ENCODE measurements around the gene UBE3D.
"Not testable (repeated sequence)": the region's sequence is repeated elsewhere in the genome, so short reads cannot be mapped to it uniquely, and the experiment has no call there.

Gene UBE3D

DNA sequence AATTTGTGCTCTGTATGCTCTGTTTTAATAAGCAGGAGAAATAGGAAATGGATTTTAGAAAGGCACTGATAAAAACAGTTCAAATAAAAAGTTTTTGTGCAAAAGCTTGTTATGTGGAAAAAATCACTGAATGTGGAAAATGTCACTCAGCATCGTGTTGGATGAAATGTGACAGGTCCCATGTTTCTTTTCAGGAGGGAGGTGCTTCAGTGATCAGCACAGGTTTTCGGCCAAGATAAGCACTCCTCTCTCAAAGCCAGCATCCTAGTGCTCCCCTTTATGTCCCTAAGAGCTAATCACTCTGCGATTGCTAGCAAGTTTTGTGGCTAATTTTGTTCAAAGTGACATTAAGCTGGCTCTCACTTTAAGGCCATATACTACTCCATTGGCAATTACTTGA is 12.0 kb downstream of the UBE3D start:
- DNase-seq = no peak

- no peak for DNase-seq
Observed at GRCh38 chr6:83051377-83052172, 14.1 kb downstream of the UBE3D start.

- DNase-seq = no peak
Observed at GRCh38 chr6:83047065-83047754, 18.4 kb downstream of the UBE3D start.

DNA sequence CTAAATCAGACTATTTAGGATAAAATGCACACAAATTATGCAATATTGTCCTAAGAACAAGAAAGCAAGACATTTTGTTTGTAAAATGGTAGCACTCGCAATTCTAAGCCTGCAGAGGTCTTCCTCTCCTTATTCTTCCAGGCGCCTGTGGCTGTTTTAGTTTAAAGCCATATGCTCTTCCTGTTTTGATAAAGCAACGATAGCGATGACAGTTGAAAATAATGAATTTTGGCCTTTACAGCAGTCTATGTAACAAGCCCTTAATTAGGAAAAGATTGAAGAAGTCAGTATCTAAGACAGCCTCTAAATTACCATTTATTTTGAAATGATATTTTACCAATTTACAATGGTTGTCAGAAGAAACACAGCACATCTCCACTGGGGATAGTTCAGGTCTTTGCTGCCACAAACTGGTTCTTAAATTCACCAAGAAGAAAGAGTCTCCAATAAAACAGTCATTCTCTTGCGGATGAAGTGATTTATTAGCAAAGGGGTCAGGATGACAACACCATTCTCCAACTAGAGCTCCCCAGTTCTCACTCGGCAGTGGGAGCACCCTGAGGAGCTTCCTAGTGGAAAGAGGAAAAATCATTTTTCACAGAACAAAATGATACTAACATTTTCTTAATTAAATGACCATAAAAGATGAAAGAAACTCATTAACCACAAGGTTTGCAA is 21.4 kb downstream of the UBE3D start:
- no peak for DNase-seq

- no peak for DNase-seq
Observed at GRCh38 chr6:83042467-83043053, 23.1 kb downstream of the UBE3D start.

DNA sequence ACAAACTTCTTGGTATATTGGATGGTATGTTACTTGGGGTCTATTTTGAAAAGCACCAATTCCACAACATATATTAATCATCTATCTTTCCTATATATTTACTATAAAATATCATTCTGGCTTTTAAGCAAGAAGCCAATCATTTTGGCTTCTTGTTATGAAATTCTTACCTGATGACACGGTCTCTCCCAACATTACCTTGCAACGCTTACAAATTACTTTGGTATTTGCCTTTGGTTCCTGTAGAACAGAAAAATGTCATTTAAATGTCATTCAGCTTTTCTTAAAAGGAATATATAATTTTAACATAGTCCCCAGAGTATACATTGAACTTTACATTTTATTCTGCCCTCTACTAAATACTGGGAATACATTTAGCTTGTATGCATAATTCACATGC is 27.4 kb downstream of the UBE3D start:
- no peak for DNase-seq

DNA sequence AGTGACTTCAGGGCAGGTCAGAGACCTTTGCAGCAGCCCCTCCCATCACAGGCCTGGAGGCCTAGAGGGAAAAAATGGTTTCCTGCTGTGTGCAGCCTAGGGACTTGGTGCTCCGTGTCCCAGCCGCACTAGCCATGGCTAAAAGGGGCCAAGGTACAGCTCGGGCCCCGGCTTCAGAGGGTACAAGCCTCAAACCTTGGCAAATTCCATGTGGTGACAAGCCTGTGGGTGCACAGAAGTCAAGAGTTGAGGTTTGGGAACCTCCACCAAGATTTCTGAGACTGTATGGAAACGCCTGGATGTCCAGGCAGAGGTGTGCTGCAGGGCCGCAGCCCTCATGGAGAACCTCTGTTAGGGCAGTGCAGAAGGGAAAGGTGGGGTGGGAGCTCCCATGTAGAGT is 34.0 kb downstream of the UBE3D start:
- DNase-seq = no peak

DNA sequence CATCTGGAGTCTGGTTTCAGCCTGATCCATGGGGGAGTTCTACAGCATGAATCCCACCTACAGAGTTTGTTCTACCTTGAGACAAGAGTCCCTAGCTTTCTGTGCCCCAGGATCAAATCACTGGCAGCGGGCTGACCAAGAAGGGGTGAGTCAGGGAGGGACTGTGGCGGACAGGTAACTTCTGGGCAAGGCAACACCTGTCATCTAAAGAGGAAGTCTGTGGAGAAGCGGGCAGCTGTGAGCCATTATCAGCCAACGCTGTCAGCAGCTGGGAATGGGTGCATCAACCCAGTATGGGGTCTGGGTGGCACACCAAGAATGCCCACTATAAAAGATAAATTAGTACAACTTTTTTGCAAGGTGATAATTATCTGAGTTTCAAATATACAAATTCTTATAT is 45.9 kb downstream of the UBE3D start:
- no peak for DNase-seq

- DNase-seq = not testable (repeated sequence)
Observed at GRCh38 chr6:83011131-83011530, 54.5 kb downstream of the UBE3D start.

DNA sequence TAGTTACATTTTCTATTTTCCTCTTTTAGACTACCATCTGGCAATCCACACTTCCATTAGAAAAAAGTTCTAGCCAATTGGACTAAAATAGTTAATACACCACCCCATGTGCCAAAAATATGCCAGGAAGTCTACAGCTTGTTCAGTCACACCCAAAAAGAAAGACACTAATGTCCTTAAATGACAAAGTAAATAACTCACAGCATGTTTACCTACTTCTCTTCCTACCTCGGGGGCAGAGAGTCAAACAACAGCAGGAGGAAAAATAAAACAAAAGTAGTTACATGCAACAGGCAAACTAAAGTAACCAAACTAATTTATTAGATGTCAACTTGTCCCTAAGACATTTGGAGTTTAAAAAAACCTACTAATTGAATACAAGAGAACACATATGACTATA is 57.0 kb downstream of the UBE3D start:
- no peak for DNase-seq

DNA sequence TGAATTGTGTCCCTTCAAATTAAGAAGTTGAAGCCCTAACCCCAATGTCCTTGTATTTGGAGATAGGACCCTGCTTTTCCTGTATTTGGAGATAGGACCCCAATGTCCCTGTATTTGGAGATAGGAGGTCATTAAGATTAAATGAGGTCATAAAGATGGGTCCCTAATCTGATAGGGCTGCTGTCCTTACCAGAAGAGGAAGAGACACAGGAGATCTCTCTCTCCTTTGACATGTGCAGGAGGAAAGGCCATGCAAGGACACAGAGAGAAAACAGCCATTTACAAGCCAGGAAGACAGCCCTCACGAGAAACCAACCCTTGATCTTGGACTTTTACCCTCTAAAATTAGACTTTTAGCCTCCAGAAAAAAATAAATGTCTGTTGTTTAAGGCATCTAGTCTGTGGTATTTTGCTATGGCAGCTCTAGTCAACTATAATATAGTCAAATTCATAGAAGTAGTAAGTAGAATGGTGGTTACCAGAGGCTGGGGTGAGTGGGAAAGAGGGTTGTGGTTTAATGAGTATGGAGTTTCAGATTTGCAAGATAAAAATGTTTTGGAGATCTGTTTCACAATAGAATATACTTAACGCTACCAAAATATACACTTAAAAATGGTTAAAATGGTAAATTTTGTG is 59.3 kb downstream of the UBE3D start:
- DNase-seq = no peak

DNA sequence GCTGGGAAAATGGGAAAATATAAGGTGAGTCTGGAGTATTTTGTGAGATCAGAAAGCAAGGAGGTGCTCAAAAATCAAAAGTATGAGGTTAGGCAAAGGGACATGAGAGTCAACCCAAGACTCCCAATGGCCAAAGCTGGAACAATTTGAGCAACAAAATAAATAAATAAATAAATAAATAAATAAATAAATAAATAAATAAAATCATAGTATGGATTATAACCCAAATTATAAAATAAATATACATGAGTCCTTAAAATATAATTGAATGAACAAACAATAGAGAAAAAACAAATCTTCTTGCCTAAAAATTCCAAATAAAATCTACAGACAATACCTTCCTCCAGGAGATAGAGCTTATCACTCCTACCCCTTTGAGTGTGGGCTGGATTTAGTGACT is 69.5 kb downstream of the UBE3D start:
- no peak for DNase-seq

GRCh38 chr6:82995066-82995465 is 70.6 kb downstream of the UBE3D start:
- DNase-seq = no peak

DNA sequence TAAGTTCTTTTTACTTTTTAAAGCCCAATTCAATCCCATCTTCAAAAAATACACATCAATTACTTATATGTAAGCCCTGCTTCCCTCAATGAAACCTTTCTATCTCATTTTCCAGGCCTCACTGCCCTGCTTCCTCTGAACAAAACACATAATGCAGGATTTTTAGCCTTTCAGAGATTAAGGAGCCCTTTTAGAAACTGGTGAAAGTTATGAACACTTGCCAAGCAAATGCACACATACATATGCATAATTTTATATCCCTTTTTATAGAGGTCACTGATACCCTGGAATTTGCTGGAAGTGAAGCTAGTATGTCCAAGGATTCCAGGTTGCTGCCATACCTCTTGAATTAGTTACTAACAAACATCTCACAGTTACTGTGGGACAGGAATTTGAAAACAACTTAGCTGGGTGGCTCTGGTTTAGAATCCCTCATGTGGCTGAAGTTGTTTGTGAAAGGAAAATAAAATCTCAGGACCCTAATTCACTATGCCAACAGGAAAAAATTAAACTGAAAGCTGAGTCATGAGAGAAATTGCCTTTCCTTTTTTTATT is 75.8 kb downstream of the UBE3D start:
- no peak for DNase-seq

DNA sequence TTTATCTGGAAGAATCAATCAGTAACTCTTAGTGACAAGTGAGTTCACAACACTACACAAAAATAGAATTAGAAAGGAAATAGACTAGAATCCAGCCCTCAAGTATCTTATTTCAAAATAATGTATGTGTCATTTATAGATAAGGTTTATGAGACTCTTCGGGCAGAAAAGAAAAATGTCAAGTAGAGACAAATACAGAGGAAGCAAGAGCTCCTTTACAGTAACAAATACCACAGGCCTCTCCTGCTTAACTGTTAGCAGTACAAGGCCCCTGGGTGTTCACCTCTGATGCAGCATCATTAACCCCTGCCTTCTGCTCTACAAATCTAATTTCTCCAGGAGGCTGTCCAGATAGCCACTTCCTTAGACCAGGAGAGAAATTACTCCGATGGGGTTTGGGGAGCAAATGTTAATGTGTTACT is 76.7 kb downstream of the UBE3D start:
- DNase-seq = no peak

GRCh38 chr6:82987951-82988350 is 77.7 kb downstream of the UBE3D start:
- DNase-seq = no peak

GRCh38 chr6:82987416-82987815 is 78.2 kb downstream of the UBE3D start:
- DNase-seq = no peak

- DNase-seq = no peak
Observed at GRCh38 chr6:82984720-82985119, 80.9 kb downstream of the UBE3D start.

DNA sequence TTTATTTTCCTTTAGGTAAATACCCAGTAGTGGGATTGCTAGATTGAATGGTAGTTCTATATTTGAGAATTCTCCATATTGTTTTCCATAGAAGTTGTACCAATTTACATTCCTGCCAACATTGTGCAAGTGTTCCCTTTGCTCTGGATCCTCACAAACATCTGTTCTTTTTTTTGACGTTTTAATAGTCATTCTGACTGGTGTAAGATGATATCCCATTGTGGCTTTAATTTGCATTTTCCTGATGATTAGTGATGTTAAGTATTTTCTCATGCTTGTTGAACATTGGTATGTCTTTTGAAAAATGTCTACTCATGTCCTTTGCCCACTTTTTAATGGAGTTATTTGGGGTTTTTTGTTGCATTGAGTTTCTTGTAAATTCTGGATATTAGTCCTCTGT is 85.6 kb downstream of the UBE3D start:
- DNase-seq = no peak

GRCh38 chr6:82979657-82980056 is 86.0 kb downstream of the UBE3D start:
- no peak for DNase-seq

- no peak for DNase-seq
Observed at GRCh38 chr6:82978362-82978945, 87.2 kb downstream of the UBE3D start.

DNA sequence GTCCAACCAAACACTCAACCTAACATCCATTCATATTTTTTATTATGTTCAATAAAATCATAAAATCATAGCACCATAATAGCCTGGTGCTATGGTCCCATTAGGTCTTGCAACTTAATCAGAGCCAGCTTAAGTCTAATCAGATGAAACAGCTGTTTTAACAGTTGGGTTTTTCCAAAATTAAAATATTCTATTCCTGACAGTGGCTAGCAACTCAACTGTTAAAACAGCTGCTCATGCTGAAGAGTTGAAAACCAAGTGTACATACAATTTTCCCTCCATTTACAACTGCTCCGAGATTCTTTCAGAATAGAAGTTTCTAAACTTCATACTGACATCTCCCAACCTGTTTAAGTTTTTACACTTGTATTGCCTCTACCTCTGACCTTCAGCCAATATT is 89.5 kb downstream of the UBE3D start:
- DNase-seq = no peak
